GM21367 (cell line): ENCODE data around the gene VMP1.
"Not testable (repeated sequence)": the region's sequence is repeated elsewhere in the genome, so short reads cannot be mapped to it uniquely, and the experiment has no call there.

Experiments used
- ATAC-seq: cut with Tn5 transposase; IDR thresholded peaks from one replicate; pipeline ENCODE4 v1.9.1; 2021; ENCODE audit not compliant: unreplicated experiment

VMP1 gene

GRCh38 chr17:59753522-59754467, 46.3 kb downstream of the VMP1 start:
- ATAC-seq = peak; percentile 56

- ATAC-seq = no peak
These were observed 47.1 kb downstream of the VMP1 start for GRCh38 chr17:59754552-59754951.

- ATAC-seq = not testable (repeated sequence)
These were observed 47.6 kb downstream of the VMP1 start for GRCh38 chr17:59755069-59755468.

- no peak for ATAC-seq
These were observed 48.9 kb downstream of the VMP1 start for GRCh38 chr17:59756236-59756818.

- no peak for ATAC-seq
These were observed 49.6 kb downstream of the VMP1 start for GRCh38 chr17:59757043-59757442.

- no peak for ATAC-seq
These were observed 50.0 kb downstream of the VMP1 start for GRCh38 chr17:59757470-59757869.

GRCh38 chr17:59757881-59758385, 50.5 kb downstream of the VMP1 start:
- ATAC-seq = no peak

GRCh38 chr17:59758998-59759651, 51.7 kb downstream of the VMP1 start:
- ATAC-seq = not testable (repeated sequence)

- ATAC-seq = no peak
These were observed 52.7 kb downstream of the VMP1 start for GRCh38 chr17:59760160-59760559.

GRCh38 chr17:59761385-59762048, 54.1 kb downstream of the VMP1 start:
- no peak for ATAC-seq

GRCh38 chr17:59762049-59762823, 54.8 kb downstream of the VMP1 start:
- no peak for ATAC-seq

GRCh38 chr17:59762824-59763374, 55.4 kb downstream of the VMP1 start:
- ATAC-seq = no peak

GRCh38 chr17:59763861-59764260, 56.4 kb downstream of the VMP1 start:
- ATAC-seq = no peak

- ATAC-seq = no peak
These were observed 56.9 kb downstream of the VMP1 start for GRCh38 chr17:59764292-59764741.

GRCh38 chr17:59765038-59765437, 57.6 kb downstream of the VMP1 start:
- ATAC-seq = no peak

- no peak for ATAC-seq
These were observed 59.0 kb downstream of the VMP1 start for GRCh38 chr17:59766491-59766890.

GRCh38 chr17:59767176-59767575, 59.7 kb downstream of the VMP1 start:
- no peak for ATAC-seq

- no peak for ATAC-seq
These were observed 62.4 kb downstream of the VMP1 start for GRCh38 chr17:59769887-59770286.

GRCh38 chr17:59771093-59771492, 63.6 kb downstream of the VMP1 start:
- no peak for ATAC-seq

GRCh38 chr17:59775786-59776350, 68.4 kb downstream of the VMP1 start:
- no peak for ATAC-seq
